NCI-H1105 (cell line): ENCODE data around the gene GCN1.

Source experiments
- DNase-seq: peaks from one replicate; lab custom pipeline; 2025; lab: John Stamatoyannopoulos, UW

GCN1 gene

GRCh38 chr12:120092551-120093335, 101.8 kb downstream of the GCN1 start:
- DNase-seq: no peak

DNA sequence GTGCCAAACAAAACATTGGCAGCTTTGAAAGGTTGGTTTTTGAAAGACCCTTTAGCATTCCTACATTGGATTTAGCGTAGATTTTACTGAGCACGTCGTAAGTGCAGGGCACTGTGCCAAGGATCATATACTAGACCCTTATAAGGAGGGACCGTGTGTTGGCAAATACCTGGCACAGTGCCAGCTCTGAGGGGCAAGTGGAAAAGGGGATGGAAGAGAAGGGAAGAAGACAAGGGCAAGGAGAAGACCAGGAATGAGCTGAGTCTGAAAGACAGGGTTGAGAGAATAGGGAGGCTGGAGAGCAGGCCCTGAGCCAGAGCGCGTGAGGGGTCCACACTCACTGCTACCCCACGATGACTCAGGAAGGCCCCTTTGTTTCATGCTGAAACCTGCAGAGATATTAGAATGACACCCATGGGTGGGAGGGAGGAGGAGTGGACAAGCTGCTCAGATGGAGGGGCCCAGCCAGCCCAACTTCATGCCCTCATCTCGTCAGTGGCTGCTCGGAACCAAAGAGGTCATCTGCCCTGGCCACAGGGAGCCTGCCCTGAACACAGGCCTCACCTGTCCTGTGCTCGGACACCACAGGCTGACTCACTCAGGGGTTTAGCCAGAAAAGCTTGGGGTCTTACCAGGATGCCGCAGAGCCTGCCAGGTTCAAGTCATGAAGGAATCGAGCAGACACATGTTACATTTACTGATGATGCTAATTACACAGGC, 103.0 kb downstream of the GCN1 start:
- no peak for DNase-seq

- no peak for DNase-seq
Measured at GRCh38 chr12:120090626-120091295, 103.8 kb downstream of the GCN1 start.

DNA sequence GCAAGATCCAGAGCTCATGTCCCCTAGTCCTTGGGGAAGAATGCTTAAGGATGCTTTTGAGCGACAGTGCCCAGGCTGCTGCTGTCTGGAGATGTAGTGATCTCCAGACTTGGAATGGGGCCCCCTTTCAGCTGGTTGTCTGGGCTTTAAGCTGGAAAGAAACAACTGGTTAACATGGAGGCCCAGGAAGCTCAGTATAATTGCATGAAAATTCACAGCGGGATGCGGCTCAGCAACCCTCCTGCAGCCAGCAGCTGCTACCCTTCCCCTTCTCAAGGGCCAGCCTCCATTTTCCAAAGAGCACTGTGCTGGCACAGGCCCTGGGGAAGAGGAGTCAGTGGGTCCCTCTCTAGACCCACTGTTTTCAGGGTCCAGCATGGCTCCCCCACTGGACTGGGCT, 104.3 kb downstream of the GCN1 start:
- no peak for DNase-seq

GRCh38 chr12:120089796-120090195, 104.7 kb downstream of the GCN1 start:
- DNase-seq: no peak

DNA sequence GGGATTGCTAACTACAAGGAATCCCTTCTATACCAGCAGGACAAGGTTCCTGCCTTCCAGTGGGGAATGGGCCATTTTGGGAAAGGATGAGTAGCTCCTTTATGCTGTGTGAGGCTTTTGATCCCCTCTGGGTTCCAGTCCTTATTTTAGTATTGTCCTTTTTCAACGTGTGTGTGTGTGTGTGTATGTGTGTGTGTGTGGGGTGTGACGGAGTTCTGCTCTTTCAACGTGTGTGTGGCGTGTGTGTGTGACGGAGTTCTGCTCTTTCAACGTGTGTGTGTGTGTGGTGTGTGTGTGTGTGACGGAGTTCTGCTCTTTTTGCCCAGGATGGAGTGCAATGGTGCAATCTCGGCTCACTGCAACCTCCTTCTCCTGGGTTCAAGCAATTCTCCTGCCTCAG, 105.4 kb downstream of the GCN1 start:
- DNase-seq: no peak

DNA sequence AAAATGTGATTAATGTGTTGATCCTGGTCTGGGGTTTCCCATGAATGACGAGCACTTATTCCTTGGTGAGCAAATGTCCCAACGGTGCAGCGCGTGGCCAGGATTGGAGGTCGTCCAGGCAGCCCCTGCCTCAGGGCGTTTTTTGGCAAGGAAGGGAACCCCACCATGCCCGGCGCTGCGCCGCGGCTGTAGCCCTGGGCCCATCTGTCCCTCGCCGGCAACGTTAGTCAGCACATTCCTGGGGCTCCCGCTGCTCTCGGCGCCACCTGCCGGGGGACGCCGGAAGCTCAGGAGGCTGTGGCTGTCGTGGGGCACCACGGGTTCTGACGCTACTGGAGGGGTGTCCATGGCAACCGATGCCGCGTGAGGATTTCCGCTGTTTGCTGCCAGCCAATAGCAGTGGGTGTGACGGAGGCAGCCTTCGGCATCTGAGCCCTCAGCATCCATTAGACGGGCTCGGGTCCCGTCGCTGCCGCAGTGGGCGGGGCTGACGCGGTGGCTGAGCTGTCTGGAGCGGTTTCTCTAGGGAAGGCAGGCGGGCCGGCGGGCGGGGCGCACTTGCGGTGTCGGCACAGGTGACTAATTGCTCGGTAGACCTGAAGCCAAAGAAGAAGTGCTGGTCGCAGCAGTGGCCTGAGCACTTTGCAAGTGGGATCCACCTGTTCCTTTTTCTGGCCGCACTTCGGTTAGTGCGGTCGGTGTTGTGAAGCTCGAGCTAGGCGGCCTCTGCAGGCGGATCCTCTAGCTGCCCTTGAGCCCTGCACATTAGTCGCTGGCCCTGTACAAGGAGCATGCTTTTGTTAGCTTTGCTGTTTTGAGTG, 107.5 kb downstream of the GCN1 start:
- DNase-seq: peak; percentile 99

- DNase-seq: no peak
Measured at GRCh38 chr12:120085920-120086645, 108.4 kb downstream of the GCN1 start.

DNA sequence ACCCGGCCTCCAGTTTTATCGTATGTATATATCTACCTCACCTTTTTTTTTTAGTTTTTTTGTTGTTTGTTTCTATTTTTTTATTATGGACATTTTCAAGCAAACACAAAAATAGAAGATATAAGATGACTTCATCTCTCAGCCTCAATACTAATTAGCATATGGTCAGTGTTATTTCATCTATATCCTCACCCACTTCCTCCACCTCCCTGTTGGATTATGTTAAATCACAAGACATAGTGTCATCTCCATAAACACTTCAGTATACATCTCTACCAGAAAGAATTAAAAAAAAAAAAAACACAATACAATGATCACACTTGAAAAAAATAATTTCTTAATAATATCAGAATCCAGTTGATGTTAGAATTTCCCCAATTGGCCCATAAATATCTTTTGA, 112.9 kb downstream of the GCN1 start:
- no peak for DNase-seq

DNA sequence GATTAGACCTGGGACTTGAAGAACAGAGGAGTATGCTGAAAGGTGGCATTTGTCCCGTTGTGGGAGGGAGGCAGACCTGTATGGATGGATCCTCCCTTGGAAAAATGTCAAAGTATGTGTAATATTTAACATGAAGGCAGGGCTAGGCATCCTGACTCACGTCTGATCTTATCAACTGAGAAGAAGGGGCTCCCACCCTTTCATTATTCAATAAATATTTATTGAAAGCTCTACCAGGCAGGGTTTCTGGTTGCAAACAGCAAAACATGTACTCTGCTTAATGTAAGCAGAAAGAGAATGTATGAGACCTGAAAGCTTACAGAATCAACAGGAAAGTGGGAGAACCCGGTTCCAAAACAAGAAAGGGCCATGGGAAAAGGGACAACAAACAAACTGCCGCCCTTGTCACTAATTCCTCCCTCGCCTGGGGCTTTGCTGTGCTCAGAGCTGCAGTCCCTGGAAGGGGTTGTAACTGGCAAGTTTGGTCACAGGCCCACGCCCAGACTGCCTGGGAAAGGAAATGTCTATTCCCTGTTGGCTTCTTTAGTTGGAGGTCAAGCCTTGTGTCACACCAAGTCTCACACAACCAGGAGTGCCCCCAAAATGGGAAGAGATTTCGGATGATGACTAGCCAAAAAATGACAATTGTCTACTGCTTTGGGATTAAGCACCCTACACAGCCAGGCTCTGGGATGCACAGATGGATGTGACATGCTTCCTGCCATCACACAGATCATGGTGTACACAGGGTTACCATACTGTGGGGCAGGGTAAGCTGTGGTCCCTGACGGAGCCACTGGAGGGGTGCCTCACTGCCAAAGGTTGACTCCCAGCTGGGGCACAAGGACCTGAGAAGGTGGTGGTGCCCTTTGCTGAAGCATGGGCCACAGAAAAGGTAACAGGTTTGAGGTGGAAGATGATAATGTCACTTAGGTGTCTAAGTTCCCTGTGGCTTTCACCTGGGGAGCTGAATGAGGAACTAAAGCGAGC, 114.8 kb downstream of the GCN1 start:
- no peak for DNase-seq

DNA sequence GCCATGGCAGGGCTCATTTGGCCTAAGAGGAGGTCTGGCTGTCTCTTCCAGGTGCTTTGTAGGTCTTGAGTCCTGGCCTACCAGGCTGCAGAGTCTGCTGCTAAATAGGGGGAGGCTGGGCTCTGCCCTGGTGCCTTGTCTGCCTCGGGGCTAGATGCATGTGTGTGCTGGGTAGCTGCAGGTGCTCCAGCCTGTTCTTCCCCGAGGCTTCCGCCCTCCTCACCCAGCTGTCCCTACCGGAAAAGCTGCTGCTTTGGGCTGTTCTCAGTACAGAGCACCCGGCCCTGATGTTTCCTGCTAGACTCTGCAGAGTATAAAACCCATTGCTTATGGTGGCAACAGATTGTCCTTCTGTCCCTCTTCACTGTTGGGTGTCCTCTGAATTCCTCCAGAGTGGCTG, 115.6 kb downstream of the GCN1 start:
- no peak for DNase-seq

DNA sequence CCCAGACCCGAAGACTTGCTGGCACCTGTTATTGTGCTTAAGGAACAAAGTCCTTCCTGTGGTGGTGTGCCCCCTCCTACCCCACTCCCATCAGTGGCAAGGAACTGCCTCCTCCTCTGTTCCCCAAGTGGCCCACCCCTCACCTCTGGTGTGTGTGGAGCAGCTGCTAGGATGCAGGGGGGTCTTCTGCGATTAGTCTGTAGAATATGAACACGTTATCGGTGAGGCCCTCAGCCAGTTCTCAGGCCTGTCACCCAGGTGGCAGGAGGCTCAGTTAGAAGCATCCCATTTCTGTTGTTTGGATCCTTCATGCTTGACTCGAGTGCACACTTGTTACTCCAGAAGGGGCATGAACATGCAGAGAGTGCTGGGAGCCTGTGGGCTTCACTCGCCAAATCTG, 117.3 kb downstream of the GCN1 start:
- DNase-seq: no peak
